PC-9 (cell line): Measurements from ENCODE around the gene SSH3. TPM values are rescaled to one million over a fixed set of nuclear protein-coding genes. Genes with fewer than 3 reads are reported as not detected.

Source experiments
- BruUV-seq: library from RNA; stranded (reverse); fragments of 400-500 nt; replicated peaks from 2 replicates; lab custom pipeline; 2021; lab: Mats Ljungman, UMichigan
- CTCF ChIA-PET: fragments of 300-600 bp; sonication (Branson Sonifier 250); formaldehyde crosslinking; loops from one replicate; lab custom pipeline; 2022; ENCODE audit warnings: antibody characterized with exemption; lab: Charles Lee
- POLR2A ChIA-PET: fragments of 300-600 bp; sonication (Branson Sonifier 250); formaldehyde crosslinking; loops from one replicate; lab custom pipeline; 2022; ENCODE audit warnings: antibody characterized with exemption; ENCODE audit not compliant: unreplicated experiment; lab: Charles Lee
- DNase-seq, 2 experiments: peaks; one replicate each; pipeline versions ENCODE4 v3.0.0 to v3.0.0-alpha.2; 2015 to 2022; ENCODE audit warnings: mixed read lengths in 1 of 2
- H2AFZ ChIP-seq: fragments of 200-600 bp; sonication (generic); 2 replicates; pipeline ENCODE4 v1.8.1; 2017; ENCODE audit warnings: antibody characterized with exemption
- H3F3A ChIP-seq: fragments of 200-600 bp; sonication (generic); 2 replicates; pipeline ENCODE4 v1.8.1; 2017; ENCODE audit warnings: antibody characterized with exemption, mild to moderate bottlenecking, low read depth; ENCODE audit not compliant: insufficient read depth
- H3K27ac ChIP-seq: fragments of 200-600 bp; sonication (generic); 2 replicates; pipeline ENCODE4 v1.6.1; 2016; ENCODE audit warnings: mixed run types
- H3K27me3 ChIP-seq: fragments of 200-600 bp; sonication (generic); 2 replicates; pipeline ENCODE4 v1.6.1; 2016; ENCODE audit warnings: low read depth, mixed run types; ENCODE audit not compliant: insufficient read depth
- H3K36me3 ChIP-seq: fragments of 200-600 bp; sonication (generic); 2 replicates; pipeline ENCODE4 v1.6.1; 2016; ENCODE audit warnings: low read depth, mixed run types
- H3K4me1 ChIP-seq: fragments of 200-600 bp; sonication (generic); replicated peaks from 2 replicates; pipeline ENCODE4 v1.6.1; 2016; ENCODE audit warnings: mixed run types; ENCODE audit not compliant: insufficient read depth
- H3K4me2 ChIP-seq: fragments of 200-600 bp; sonication (generic); 2 replicates; pipeline ENCODE4 v1.6.1; 2017; ENCODE audit warnings: mixed run types
- H3K4me3 ChIP-seq: fragments of 200-600 bp; sonication (generic); 2 replicates; pipeline ENCODE4 v1.6.1; 2016; ENCODE audit warnings: mixed run types
- H3K79me2 ChIP-seq: fragments of 200-600 bp; sonication (generic); 2 replicates; pipeline ENCODE4 v1.6.1; 2017; ENCODE audit warnings: low read depth, mixed run types
- H3K9me2 ChIP-seq: fragments of 200-600 bp; sonication (generic); 2 replicates; pipeline ENCODE4 v1.8.1; 2017; ENCODE audit warnings: mild to moderate bottlenecking; ENCODE audit not compliant: insufficient read depth
- H3K9me3 ChIP-seq: fragments of 200-600 bp; sonication (generic); 2 replicates; pipeline ENCODE4 v1.8.1; 2016; ENCODE audit warnings: low read depth; ENCODE audit not compliant: insufficient read depth
- H4K20me1 ChIP-seq: fragments of 200-600 bp; sonication (generic); 2 replicates; pipeline ENCODE4 v1.8.1; 2017; ENCODE audit not compliant: insufficient read depth
- EZH2 ChIP-seq: fragments of 200-600 bp; sonication (generic); IDR thresholded peaks from 2 replicates; pipeline ENCODE4 v1.8.0; 2017; ENCODE audit warnings: antibody characterized with exemption, low read depth
- intact Hi-C: fragments of 100-400 bp; cut with micrococcal nuclease; formaldehyde crosslinking; loops from one replicate; pipeline ENCODE4 v1.10.0; 2022; ENCODE audit not compliant: unreplicated experiment
- total RNA-seq: library from RNA; stranded (reverse); gene quantifications from 2 replicates; pipeline ENCODE4 v1.2.3, GENCODE V29; 2021
- TF ChIP-seq, protein P1 (sequence below): fragments of 200-600 bp; sonication (generic); conservative IDR thresholded peaks from 2 replicates; pipeline ENCODE4 v1.6.1; 2017; ENCODE audit warnings: mixed run types, antibody characterized with exemption, mild to moderate bottlenecking, moderate library complexity

SSH3 gene
- total RNA-seq, 1 experiment from 2014 or later = 124 TPM

DNA sequence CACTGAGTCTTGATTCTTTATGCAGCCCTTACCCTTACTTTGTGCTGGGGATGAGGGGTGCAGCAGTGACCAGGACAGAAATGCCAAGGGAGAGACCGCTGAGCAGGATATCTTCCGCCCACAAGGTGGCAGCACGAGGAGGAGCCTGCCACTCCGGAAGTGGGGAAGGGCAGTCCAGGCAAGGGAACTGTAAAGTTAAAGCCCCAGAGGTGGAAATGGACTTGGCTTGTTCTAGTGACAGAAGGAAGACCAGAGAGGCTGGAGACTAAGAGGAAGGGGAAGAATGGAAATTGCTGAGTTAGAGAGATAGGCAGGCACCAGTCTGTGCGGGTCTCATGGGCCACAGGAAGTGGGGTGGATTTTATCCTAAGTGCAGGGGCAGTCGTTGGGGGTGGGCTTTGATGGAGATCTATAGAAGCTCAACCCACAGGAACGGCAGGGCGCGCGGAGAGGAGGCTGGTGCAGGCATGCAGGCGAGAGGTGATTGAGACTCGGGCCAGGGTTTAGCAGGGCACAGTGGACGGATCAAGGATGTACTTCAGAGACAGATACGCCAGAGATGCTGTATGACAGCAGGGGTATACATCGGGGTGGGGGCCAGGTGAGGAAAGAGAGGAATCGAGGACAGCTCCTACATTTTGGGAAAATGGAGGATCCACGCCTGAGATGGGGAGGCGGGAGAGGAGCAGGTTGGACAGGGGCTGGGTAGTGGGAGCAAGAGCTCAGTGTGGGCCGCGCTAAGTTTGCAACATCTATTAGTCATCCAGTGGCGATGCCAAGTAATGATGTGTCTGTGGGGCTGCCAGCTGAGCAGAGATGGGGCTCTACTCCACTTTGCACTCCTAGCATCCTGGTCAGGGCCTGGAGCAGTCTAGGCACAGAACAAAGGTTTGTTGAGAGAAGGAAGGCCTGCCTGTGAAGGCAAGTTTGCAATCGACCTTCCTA lies 40.3 kb upstream of the SSH3 start:
- intact Hi-C loops = loop anchor here (1.0 to 5.0 kb wide), 5 partner anchors 24 to 206 kb away; partner anchors contain the start of gene RHOD
- Histone ChIP-seq H3K27ac (no peak overlapping the region), H3K4me1 (peaks cover 30% of the 10 kb centered on the region), H3K79me2 (peaks cover 16% of the 10 kb centered on the region), H3K9me2 (no peaks in the 10 kb centered on the region), H3F3A (peaks cover 51% of the 10 kb centered on the region), H3K27me3 (no peaks in the 10 kb centered on the region), H3K4me2 (peak overlapping the region; percentile 29), H3K36me3 (no peaks in the 10 kb centered on the region), H3K9me3 (no peaks in the 10 kb centered on the region), H4K20me1 (peaks cover 5% of the 10 kb centered on the region), H3K4me3 (no peak overlapping the region), H2AFZ (0 out of 2 replicates have a peak overlapping the region, but pooled peaks have one; percentile 13)
- ChIA-PET CTCF (interaction anchor here (0.6 to 2.2 kb wide), 7 partner anchors 9 to 435 kb away, joined by 3 to 18 read pairs (median 8); no protein-coding TSS in a partner anchor), POLR2A (interaction anchor here (0.6 kb wide), 3 partner anchors 23 to 40 kb away, joined by 3 read pairs; partner anchors contain the start of gene SSH3)
- peak; percentile 64 to 83 for DNase-seq
- BruUV-seq = no TSS peak
- TF ChIP-seq EZH2 = no peak
- TF ChIP-seq, protein P1, sequence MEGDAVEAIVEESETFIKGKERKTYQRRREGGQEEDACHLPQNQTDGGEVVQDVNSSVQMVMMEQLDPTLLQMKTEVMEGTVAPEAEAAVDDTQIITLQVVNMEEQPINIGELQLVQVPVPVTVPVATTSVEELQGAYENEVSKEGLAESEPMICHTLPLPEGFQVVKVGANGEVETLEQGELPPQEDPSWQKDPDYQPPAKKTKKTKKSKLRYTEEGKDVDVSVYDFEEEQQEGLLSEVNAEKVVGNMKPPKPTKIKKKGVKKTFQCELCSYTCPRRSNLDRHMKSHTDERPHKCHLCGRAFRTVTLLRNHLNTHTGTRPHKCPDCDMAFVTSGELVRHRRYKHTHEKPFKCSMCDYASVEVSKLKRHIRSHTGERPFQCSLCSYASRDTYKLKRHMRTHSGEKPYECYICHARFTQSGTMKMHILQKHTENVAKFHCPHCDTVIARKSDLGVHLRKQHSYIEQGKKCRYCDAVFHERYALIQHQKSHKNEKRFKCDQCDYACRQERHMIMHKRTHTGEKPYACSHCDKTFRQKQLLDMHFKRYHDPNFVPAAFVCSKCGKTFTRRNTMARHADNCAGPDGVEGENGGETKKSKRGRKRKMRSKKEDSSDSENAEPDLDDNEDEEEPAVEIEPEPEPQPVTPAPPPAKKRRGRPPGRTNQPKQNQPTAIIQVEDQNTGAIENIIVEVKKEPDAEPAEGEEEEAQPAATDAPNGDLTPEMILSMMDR = peak; percentile 93

- DNase-seq = no peak
- H3K4me3 ChIP-seq = no peak overlapping the region
- TF ChIP-seq, protein P1 = no peak
- TF ChIP-seq EZH2 = no peak
- no peak overlapping the region for H3K27ac ChIP-seq
- 0 out of 2 replicates have a peak, but pooled peaks cover 7% of the 10 kb centered on the region for H3K36me3 ChIP-seq
- no peak overlapping the region for H2AFZ ChIP-seq
- peaks cover 29% of the 10 kb centered on the region for H3K79me2 ChIP-seq
- ChIA-PET POLR2A (no interaction called here), CTCF (interaction anchor here (0.6 to 1.5 kb wide), 2 partner anchors 11 to 42 kb away, joined by 3 to 4 read pairs; no protein-coding TSS in a partner anchor)
- H3K4me2 ChIP-seq = no peak overlapping the region
- no peaks in the 10 kb centered on the region for H3K27me3 ChIP-seq
- no peaks in the 10 kb centered on the region for H3K9me2 ChIP-seq
- intact Hi-C loops = loop anchor here (5.0 kb wide), 3 partner anchors 118 to 207 kb away; partner anchors contain the start of gene RHOD
- H3F3A ChIP-seq = peaks cover 47% of the 10 kb centered on the region
- H3K4me1 ChIP-seq = peaks cover 38% of the 10 kb centered on the region
- no TSS peak for BruUV-seq
- H3K9me3 ChIP-seq = no peaks in the 10 kb centered on the region
- peaks cover 18% of the 10 kb centered on the region for H4K20me1 ChIP-seq
Measured at GRCh38 chr11:67264260-67264659, 39.1 kb upstream of the SSH3 start.

DNA sequence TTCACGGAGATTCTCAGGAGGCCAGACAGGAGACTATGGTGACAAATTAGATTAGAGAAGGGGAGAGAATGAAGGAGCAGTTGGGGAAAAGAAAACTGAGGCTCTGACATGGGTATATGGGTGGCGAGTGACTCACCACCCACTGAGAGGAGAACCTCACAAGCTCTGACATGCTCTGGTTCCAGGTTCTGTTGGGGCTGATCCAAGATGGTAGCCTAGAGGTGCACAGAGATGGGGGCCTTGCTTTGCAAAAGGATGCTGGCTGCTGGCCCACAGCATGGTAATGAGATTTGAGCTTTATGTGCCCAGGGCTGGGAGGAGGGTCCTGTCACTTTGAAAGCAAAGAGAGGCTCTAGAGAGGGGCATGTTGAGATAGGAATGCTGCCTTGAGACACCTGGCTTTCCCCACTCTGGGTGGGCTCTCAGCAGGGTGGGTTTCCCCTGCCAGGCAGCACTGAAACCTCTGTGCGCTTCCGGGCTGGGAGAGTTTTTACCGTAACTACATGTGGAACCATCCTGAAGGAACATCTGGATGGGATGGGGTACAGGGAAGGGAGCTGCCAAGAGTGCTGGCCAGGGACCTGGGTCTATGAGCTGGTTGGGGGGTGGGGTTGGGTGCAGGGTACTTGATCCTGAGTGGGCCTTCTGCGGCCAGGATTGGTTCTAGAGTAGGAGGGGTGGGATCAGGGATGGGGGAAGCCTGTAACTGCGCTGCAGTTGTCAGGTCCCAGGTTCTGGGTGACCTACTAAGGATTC lies 38.3 kb upstream of the SSH3 start:
- Histone ChIP-seq H3K27ac (no peak overlapping the region), H2AFZ (no peak overlapping the region), H3K79me2 (peaks cover 37% of the 10 kb centered on the region), H3K36me3 (0 out of 2 replicates have a peak, but pooled peaks cover 7% of the 10 kb centered on the region), H3F3A (peaks cover 41% of the 10 kb centered on the region), H3K4me3 (no peak overlapping the region), H3K27me3 (no peaks in the 10 kb centered on the region), H3K9me2 (no peaks in the 10 kb centered on the region), H3K9me3 (no peaks in the 10 kb centered on the region), H3K4me1 (peaks cover 38% of the 10 kb centered on the region), H4K20me1 (peaks cover 26% of the 10 kb centered on the region), H3K4me2 (no peak overlapping the region)
- CTCF ChIA-PET = interaction anchor here (0.6 kb wide), 1 partner anchor 20 kb away, joined by 11 read pairs; no protein-coding TSS in a partner anchor
- DNase-seq = no peak
- POLR2A ChIA-PET = no interaction called here
- intact Hi-C loops = loop anchor here (5.0 kb wide), 3 partner anchors 117 to 208 kb away; partner anchors contain the start of gene RHOD
- no peak for TF ChIP-seq EZH2
- TF ChIP-seq, protein P1 = no peak
- no TSS peak for BruUV-seq
